ENCODE measurements around the gene MPND.

Gene MPND

GRCh38 chr19:4350726-4351125 lies 7.4 kb downstream of the MPND start:
- no peak for TF ChIP-seq GATA3 (IDR thresholded peaks at IDR 0.05; ENCODE audit: low read depth, low read length)
- TF ChIP-seq GATA2 (IDR thresholded peaks at IDR 0.05; ENCODE audit: low read depth, low read length): no peak

- no peak for TF ChIP-seq GATA3 (IDR thresholded peaks at IDR 0.05; ENCODE audit: low read depth, low read length)
- no peak for TF ChIP-seq GATA2 (IDR thresholded peaks at IDR 0.05; ENCODE audit: low read depth, low read length)
Measured at GRCh38 chr19:4352701-4353121, 9.3 kb downstream of the MPND start.

GRCh38 chr19:4354282-4354681 lies 10.9 kb downstream of the MPND start:
- TF ChIP-seq GATA2 (IDR thresholded peaks at IDR 0.05; ENCODE audit: low read depth, low read length) (no peak), GATA3 (IDR thresholded peaks at IDR 0.05; ENCODE audit: low read depth, low read length) (no peak)

- TF ChIP-seq GATA3 (IDR thresholded peaks at IDR 0.05; ENCODE audit: low read depth, low read length) (no peak), GATA2 (IDR thresholded peaks at IDR 0.05; ENCODE audit: low read depth, low read length) (no peak)
Measured at GRCh38 chr19:4354897-4355296, 11.5 kb downstream of the MPND start.

- TF ChIP-seq GATA2 (IDR thresholded peaks at IDR 0.05; ENCODE audit: low read depth, low read length) (no peak), GATA3 (IDR thresholded peaks at IDR 0.05; ENCODE audit: low read depth, low read length) (no peak)
Measured at GRCh38 chr19:4357095-4357797, 13.9 kb downstream of the MPND start.

- no peak for TF ChIP-seq GATA2 (IDR thresholded peaks at IDR 0.05; ENCODE audit: low read depth, low read length)
- TF ChIP-seq GATA3 (IDR thresholded peaks at IDR 0.05; ENCODE audit: low read depth, low read length): no peak
Measured at GRCh38 chr19:4357921-4358326, 14.6 kb downstream of the MPND start.

GRCh38 chr19:4358709-4359626 lies 15.6 kb downstream of the MPND start:
- no peak for TF ChIP-seq GATA2 (IDR thresholded peaks at IDR 0.05; ENCODE audit: low read depth, low read length)
- TF ChIP-seq GATA3 (IDR thresholded peaks at IDR 0.05; ENCODE audit: low read depth, low read length): no peak

GRCh38 chr19:4359627-4360000 lies 16.3 kb downstream of the MPND start:
- TF ChIP-seq GATA2 (IDR thresholded peaks at IDR 0.05; ENCODE audit: low read depth, low read length): no peak
- no peak for TF ChIP-seq GATA3 (IDR thresholded peaks at IDR 0.05; ENCODE audit: low read depth, low read length)

GRCh38 chr19:4360081-4360569 lies 16.8 kb downstream of the MPND start:
- no peak for TF ChIP-seq GATA3 (IDR thresholded peaks at IDR 0.05; ENCODE audit: low read depth, low read length)
- no peak for TF ChIP-seq GATA2 (IDR thresholded peaks at IDR 0.05; ENCODE audit: low read depth, low read length)

- no peak for TF ChIP-seq GATA2 (IDR thresholded peaks at IDR 0.05; ENCODE audit: low read depth, low read length)
Measured at GRCh38 chr19:4360641-4361151, 17.3 kb downstream of the MPND start.

- TF ChIP-seq GATA2 (IDR thresholded peaks at IDR 0.05; ENCODE audit: low read depth, low read length) (no peak), GATA3 (IDR thresholded peaks at IDR 0.05; ENCODE audit: low read depth, low read length) (no peak)
Measured at GRCh38 chr19:4361152-4362046, 18.0 kb downstream of the MPND start.

GRCh38 chr19:4362101-4362828 lies 18.9 kb downstream of the MPND start:
- no peak for TF ChIP-seq GATA3 (IDR thresholded peaks at IDR 0.05; ENCODE audit: low read depth, low read length)
- no peak for TF ChIP-seq GATA2 (IDR thresholded peaks at IDR 0.05; ENCODE audit: low read depth, low read length)
